Breast epithelium (tissue), 3 donors: ENCODE measurements around the gene PKIB.

Source experiments
- POLR2A ChIP-seq: fragments of 450-650 bp; IDR thresholded peaks from one replicate; pipeline ENCODE4 v1.6.1; 2016; ENCODE audit warnings: antibody characterized with exemption, mild to moderate bottlenecking, moderate library complexity
- POLR2AphosphoS5 ChIP-seq, 3 donors: sonication (generic); formaldehyde crosslinking; IDR thresholded peaks; one replicate each; pipeline ENCODE4 v1.6.1; 2017; ENCODE audit warnings: antibody characterized with exemption in 3 of 3
- TF ChIP-seq, protein P1 (sequence below), 3 donors: fragments of 450-650 bp; IDR thresholded peaks; one replicate each; pipeline ENCODE4 v1.5.1; 2016 to 2017; ENCODE audit warnings: antibody characterized with exemption in 3 of 3, mild to moderate bottlenecking in 3 of 3, moderate library complexity in 3 of 3

DNA sequence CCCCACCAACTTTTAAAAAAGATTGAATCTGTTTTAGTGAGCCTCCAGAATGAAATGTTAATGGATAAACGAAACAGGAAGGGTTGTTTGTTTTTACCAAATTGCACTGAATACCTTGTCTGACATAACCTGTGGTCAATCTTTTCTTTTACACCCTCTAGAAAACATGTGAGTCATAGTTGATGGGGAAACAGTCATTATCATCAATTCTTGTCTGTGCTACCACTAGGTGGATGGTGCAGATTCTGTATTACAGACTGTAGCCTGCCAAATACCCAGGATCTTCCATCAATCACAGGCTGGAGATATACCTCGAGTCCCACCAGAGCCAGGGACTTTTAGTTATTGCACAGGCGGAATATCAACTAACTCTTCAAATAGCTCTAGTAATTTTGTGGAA lies 29.5 kb upstream of the PKIB start:
- TF ChIP-seq, protein P1, sequence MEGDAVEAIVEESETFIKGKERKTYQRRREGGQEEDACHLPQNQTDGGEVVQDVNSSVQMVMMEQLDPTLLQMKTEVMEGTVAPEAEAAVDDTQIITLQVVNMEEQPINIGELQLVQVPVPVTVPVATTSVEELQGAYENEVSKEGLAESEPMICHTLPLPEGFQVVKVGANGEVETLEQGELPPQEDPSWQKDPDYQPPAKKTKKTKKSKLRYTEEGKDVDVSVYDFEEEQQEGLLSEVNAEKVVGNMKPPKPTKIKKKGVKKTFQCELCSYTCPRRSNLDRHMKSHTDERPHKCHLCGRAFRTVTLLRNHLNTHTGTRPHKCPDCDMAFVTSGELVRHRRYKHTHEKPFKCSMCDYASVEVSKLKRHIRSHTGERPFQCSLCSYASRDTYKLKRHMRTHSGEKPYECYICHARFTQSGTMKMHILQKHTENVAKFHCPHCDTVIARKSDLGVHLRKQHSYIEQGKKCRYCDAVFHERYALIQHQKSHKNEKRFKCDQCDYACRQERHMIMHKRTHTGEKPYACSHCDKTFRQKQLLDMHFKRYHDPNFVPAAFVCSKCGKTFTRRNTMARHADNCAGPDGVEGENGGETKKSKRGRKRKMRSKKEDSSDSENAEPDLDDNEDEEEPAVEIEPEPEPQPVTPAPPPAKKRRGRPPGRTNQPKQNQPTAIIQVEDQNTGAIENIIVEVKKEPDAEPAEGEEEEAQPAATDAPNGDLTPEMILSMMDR (IDR thresholded peaks at IDR 0.05), result no peak
- TF ChIP-seq POLR2A, result no peak
- TF ChIP-seq POLR2AphosphoS5 (IDR thresholded peaks at IDR 0.05), result no peak
